ENCODE results near the gene COL8A2. TPM values are rescaled to one million over a fixed set of nuclear protein-coding genes. Genes with fewer than 3 reads are reported as not detected.

Gene COL8A2
- total and polyA plus RNA-seq, 8 donors, result 0.43 to 8.4 (median 0.96) TPM

- no peak for ATAC-seq
- H3K27me3 ChIP-seq, result no peaks in the 10 kb centered on the region
- H3K4me3 ChIP-seq, result no peak overlapping the region
- H3K4me1 ChIP-seq, result peaks cover 0 to 34% of the 10 kb centered on the region in 2 donors
- H3K27ac ChIP-seq, result no peak overlapping the region
- no peaks in the 10 kb centered on the region for H3K9me3 ChIP-seq
- no peak for TF ChIP-seq CTCF (IDR thresholded peaks at IDR 0.05)
- intact Hi-C loops (cut with DNase I), result no loop called here
- no peak for DNase-seq
- peaks cover 4 to 74% of the 10 kb centered on the region in 2 donors for H3K36me3 ChIP-seq
These were observed 45.8 kb upstream of the COL8A2 start for GRCh38 chr1:36170643-36171412.

- H3K27me3 ChIP-seq, result no peaks in the 10 kb centered on the region
- no peak for TF ChIP-seq CTCF (IDR thresholded peaks at IDR 0.05)
- H3K4me1 ChIP-seq, result peaks cover 4 to 56% of the 10 kb centered on the region in 2 donors
- no peak overlapping the region for H3K27ac ChIP-seq
- no peak overlapping the region for H3K4me3 ChIP-seq
- intact Hi-C loops (cut with DNase I), result no loop called here
- DNase-seq (no peak), ATAC-seq (no peak)
- no peaks in the 10 kb centered on the region for H3K9me3 ChIP-seq
- peaks cover 4 to 58% of the 10 kb centered on the region in 2 donors for H3K36me3 ChIP-seq
These were observed 43.5 kb upstream of the COL8A2 start for GRCh38 chr1:36168514-36168913.

DNA sequence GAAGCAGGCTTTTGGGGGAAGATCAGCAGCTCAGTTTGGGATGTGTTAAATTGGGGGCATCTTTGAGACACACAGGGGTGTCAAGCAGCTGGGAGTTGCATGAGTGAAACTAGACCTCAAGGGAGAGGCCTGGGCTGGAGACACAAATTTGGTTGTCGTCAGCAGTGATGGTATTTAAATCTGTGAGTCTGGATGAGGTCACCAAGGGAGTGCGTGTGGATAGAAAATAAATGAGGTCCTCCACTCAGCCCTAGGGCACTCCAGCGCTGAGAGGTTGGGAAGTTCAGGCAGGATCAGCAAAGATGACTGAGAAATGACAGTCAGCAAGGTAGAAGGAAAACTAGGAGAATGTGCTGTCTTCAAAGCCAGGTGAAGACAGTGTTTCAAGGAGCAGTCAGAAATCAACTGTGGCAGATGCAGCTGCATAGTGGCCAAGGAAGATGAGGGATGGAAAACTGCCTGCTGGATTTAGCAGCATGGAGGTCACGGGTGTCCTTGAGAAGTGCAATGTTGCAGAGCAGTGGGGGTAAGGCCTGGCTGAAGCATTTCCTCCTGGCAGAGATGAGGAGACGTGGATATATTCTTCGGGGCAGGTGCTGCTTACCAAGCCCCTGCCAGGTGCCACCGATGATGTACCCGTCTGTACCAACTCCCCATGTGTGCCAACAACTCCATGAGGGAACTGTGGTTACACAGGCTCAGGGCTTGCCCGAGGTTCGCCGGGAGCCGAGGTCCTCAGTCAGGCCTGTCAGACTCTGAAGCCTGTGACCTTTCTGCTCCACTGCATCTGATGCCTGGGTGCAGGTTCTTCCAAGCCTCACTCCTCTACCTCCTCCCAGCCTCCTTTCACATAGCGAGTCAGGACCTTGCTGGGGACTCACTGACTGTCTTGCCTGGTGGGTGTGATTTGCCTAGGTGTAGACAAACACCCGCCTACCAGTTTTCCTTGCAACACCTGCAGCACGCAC lies 42.2 kb upstream of the COL8A2 start:
- H3K4me3 ChIP-seq, result no peak overlapping the region
- no peak overlapping the region for H3K27ac ChIP-seq
- intact Hi-C loops (cut with DNase I), result no loop called here
- H3K9me3 ChIP-seq, result no peaks in the 10 kb centered on the region
- TF ChIP-seq CTCF (IDR thresholded peaks at IDR 0.05), result no peak
- no peaks in the 10 kb centered on the region for H3K27me3 ChIP-seq
- peaks cover 15 to 63% of the 10 kb centered on the region in 2 donors for H3K4me1 ChIP-seq
- ATAC-seq (no peak), DNase-seq (no peak)
- H3K36me3 ChIP-seq, result peaks cover 0 to 46% of the 10 kb centered on the region in 2 donors

DNA sequence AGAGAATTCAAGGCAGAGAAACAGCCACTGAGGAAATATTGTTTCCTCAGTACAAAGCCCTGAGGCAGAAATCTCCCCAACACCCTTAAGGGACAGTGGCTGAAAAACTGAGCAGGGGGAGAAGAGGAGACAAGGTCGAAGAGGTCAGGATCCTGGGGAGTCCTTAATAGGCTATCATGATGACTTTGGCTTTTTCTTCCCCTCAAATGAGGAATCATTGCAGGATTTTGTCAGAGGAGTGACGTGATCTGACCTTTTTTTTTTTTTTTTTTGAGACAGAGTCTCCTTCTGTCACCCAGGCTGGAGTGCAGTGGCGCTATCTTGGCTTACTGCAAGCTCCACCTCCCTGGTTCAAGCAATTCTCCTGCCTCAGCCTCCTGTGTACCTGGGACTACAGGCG lies 41.1 kb upstream of the COL8A2 start:
- H3K4me3 ChIP-seq, result no peak overlapping the region
- DNase-seq (no peak), ATAC-seq (no peak)
- no peak for TF ChIP-seq CTCF (IDR thresholded peaks at IDR 0.05)
- H3K9me3 ChIP-seq, result no peaks in the 10 kb centered on the region
- intact Hi-C loops (cut with DNase I), result no loop called here
- no peaks in the 10 kb centered on the region for H3K27me3 ChIP-seq
- no peak overlapping the region for H3K27ac ChIP-seq
- peaks cover 0 to 35% of the 10 kb centered on the region in 2 donors for H3K36me3 ChIP-seq
- H3K4me1 ChIP-seq, result peaks cover 25 to 72% of the 10 kb centered on the region in 2 donors

- peaks cover 35 to 82% of the 10 kb centered on the region in 2 donors for H3K4me1 ChIP-seq
- no peak for TF ChIP-seq CTCF (IDR thresholded peaks at IDR 0.05)
These were observed 40.1 kb upstream of the COL8A2 start for GRCh38 chr1:36165145-36165544.

More at GRCh38 chr1:36165145-36165544, 40.1 kb upstream of the COL8A2 start:
- H3K27ac ChIP-seq, result peak overlapping the region in 1 of 2 donors; percentile 33
- no peak for ATAC-seq
- no peaks in the 10 kb centered on the region for H3K9me3 ChIP-seq
- H3K36me3 ChIP-seq, result peaks cover 0 to 25% of the 10 kb centered on the region in 2 donors
- H3K4me3 ChIP-seq, result no peak overlapping the region
- intact Hi-C loops (cut with DNase I), result no loop called here
- no peak for DNase-seq
- H3K27me3 ChIP-seq, result no peaks in the 10 kb centered on the region
